Activated naive CD4-positive, alpha-beta T cell treated with anti-CD3 and anti-CD28 coated beads, Interleukin-2, amount 10 ng/mL, durations not matched to agents 7 days and 5 days (primary cell): Measurements from ENCODE around the gene WNT4.

Experiments
- CTCF ChIA-PET: fragments of 350-600 bp; sonication (Branson Sonifier 250); formaldehyde crosslinking; loops from one replicate; lab custom pipeline; 2021; ENCODE audit warnings: antibody characterized with exemption; lab: Charles Lee
- DNase-seq: peaks from one replicate; pipeline ENCODE4 v3.0.0-alpha.2; 2020
- H3K27ac Mint-ChIP-seq: one replicate; pipeline ENCODE4 v1.8.0; 2021; ENCODE audit warnings: mild to moderate bottlenecking, moderate library complexity, mixed read lengths
- H3K27me3 Mint-ChIP-seq: one replicate; pipeline ENCODE4 v1.8.0; 2021; ENCODE audit warnings: mild to moderate bottlenecking, mixed read lengths
- H3K36me3 Mint-ChIP-seq: one replicate; pipeline ENCODE4 v1.8.0; 2021; ENCODE audit warnings: mixed read lengths
- H3K4me1 Mint-ChIP-seq: one replicate; pipeline ENCODE4 v1.8.0; 2021; ENCODE audit warnings: mixed read lengths
- H3K4me3 Mint-ChIP-seq: one replicate; pipeline ENCODE4 v1.8.0; 2021; ENCODE audit warnings: mild to moderate bottlenecking, moderate library complexity, mixed read lengths
- H3K9me3 Mint-ChIP-seq: one replicate; pipeline ENCODE4 v1.8.0; 2021; ENCODE audit warnings: mixed read lengths

Gene WNT4

GRCh38 chr1:22131062-22131461 is 11.8 kb downstream of the WNT4 start:
- Mint-ChIP-seq H3K27ac (no peak overlapping the region), H3K9me3 (no peaks in the 10 kb centered on the region), H3K4me3 (no peak overlapping the region), H3K4me1 (no peaks in the 10 kb centered on the region), H3K27me3 (peaks cover 21% of the 10 kb centered on the region), H3K36me3 (no peaks in the 10 kb centered on the region)
- CTCF ChIA-PET: interaction anchor here (1.0 to 3.3 kb wide), 9 partner anchors 10 to 288 kb away, joined by 3 to 23 read pairs (median 4); no protein-coding TSS in a partner anchor
- DNase-seq: no peak

GRCh38 chr1:22129501-22130117 is 13.3 kb downstream of the WNT4 start:
- Mint-ChIP-seq H3K9me3 (no peaks in the 10 kb centered on the region), H3K27ac (peak overlapping the region; percentile 33), H3K4me3 (no peak overlapping the region), H3K27me3 (peaks cover 6% of the 10 kb centered on the region), H3K4me1 (no peaks in the 10 kb centered on the region), H3K36me3 (no peaks in the 10 kb centered on the region)
- CTCF ChIA-PET: interaction anchor here (1.1 to 3.3 kb wide), 3 partner anchors 12 to 287 kb away, joined by 3 to 18 read pairs (median 4); no protein-coding TSS in a partner anchor
- no peak for DNase-seq

GRCh38 chr1:22128392-22128791 is 14.5 kb downstream of the WNT4 start:
- Mint-ChIP-seq H3K4me3 (no peak overlapping the region), H3K36me3 (no peaks in the 10 kb centered on the region), H3K27me3 (no peaks in the 10 kb centered on the region), H3K9me3 (no peaks in the 10 kb centered on the region), H3K4me1 (no peaks in the 10 kb centered on the region), H3K27ac (no peak overlapping the region)
- no peak for DNase-seq
- CTCF ChIA-PET: no interaction called here

GRCh38 chr1:22127731-22128130 is 15.2 kb downstream of the WNT4 start:
- H3K4me3 Mint-ChIP-seq: no peak overlapping the region
- no peak overlapping the region for H3K27ac Mint-ChIP-seq
- no peaks in the 10 kb centered on the region for H3K27me3 Mint-ChIP-seq
- no peak for DNase-seq
- no peaks in the 10 kb centered on the region for H3K36me3 Mint-ChIP-seq
- H3K9me3 Mint-ChIP-seq: no peaks in the 10 kb centered on the region
- H3K4me1 Mint-ChIP-seq: no peaks in the 10 kb centered on the region
- CTCF ChIA-PET: interaction anchor here (0.9 kb wide), 1 partner anchor 22 kb away, joined by 3 read pairs; no protein-coding TSS in a partner anchor

GRCh38 chr1:22127248-22127647 is 15.6 kb downstream of the WNT4 start:
- H3K4me3 Mint-ChIP-seq: no peak overlapping the region

GRCh38 chr1:22126531-22126930 is 16.4 kb downstream of the WNT4 start:
- H3K9me3 Mint-ChIP-seq: no peaks in the 10 kb centered on the region

More at GRCh38 chr1:22127248-22127647, 15.6 kb downstream of the WNT4 start:
- H3K4me1 Mint-ChIP-seq: no peaks in the 10 kb centered on the region
- CTCF ChIA-PET: interaction anchor here (0.9 kb wide), 1 partner anchor 22 kb away, joined by 3 read pairs; no protein-coding TSS in a partner anchor
- H3K36me3 Mint-ChIP-seq: no peaks in the 10 kb centered on the region
- H3K27me3 Mint-ChIP-seq: no peaks in the 10 kb centered on the region
- no peaks in the 10 kb centered on the region for H3K9me3 Mint-ChIP-seq
- DNase-seq: no peak
- H3K27ac Mint-ChIP-seq: no peak overlapping the region

GRCh38 chr1:22124592-22125229 is 18.2 kb downstream of the WNT4 start:
- Mint-ChIP-seq H3K4me1 (no peaks in the 10 kb centered on the region), H3K9me3 (no peaks in the 10 kb centered on the region), H3K4me3 (no peak overlapping the region), H3K27me3 (no peaks in the 10 kb centered on the region), H3K36me3 (peaks cover under 1% of the 10 kb centered on the region), H3K27ac (no peak overlapping the region)
- no peak for DNase-seq
- CTCF ChIA-PET: no interaction called here

More at GRCh38 chr1:22126531-22126930, 16.4 kb downstream of the WNT4 start:
- CTCF ChIA-PET: no interaction called here
- H3K27me3 Mint-ChIP-seq: no peaks in the 10 kb centered on the region
- no peaks in the 10 kb centered on the region for H3K36me3 Mint-ChIP-seq
- no peaks in the 10 kb centered on the region for H3K4me1 Mint-ChIP-seq
- no peak overlapping the region for H3K27ac Mint-ChIP-seq
- no peak for DNase-seq
- H3K4me3 Mint-ChIP-seq: no peak overlapping the region

- Mint-ChIP-seq H3K4me1 (peaks cover under 1% of the 10 kb centered on the region), H3K4me3 (no peak overlapping the region), H3K9me3 (no peaks in the 10 kb centered on the region), H3K36me3 (peaks cover 6% of the 10 kb centered on the region), H3K27me3 (no peaks in the 10 kb centered on the region), H3K27ac (no peak overlapping the region)
- DNase-seq: no peak
- CTCF ChIA-PET: interaction anchor here (0.5 kb wide), 1 partner anchor 14 kb away, joined by 3 read pairs; no protein-coding TSS in a partner anchor
Observed at GRCh38 chr1:22123901-22124404, 18.9 kb downstream of the WNT4 start.

- DNase-seq: no peak
- no peaks in the 10 kb centered on the region for H3K27me3 Mint-ChIP-seq
- H3K36me3 Mint-ChIP-seq: peaks cover 9% of the 10 kb centered on the region
- no peaks in the 10 kb centered on the region for H3K9me3 Mint-ChIP-seq
- H3K4me3 Mint-ChIP-seq: no peak overlapping the region
- no peak overlapping the region for H3K27ac Mint-ChIP-seq
- CTCF ChIA-PET: no interaction called here
- peaks cover 2% of the 10 kb centered on the region for H3K4me1 Mint-ChIP-seq
Observed at GRCh38 chr1:22123071-22123390, 19.9 kb downstream of the WNT4 start.

GRCh38 chr1:22122273-22123070 is 20.4 kb downstream of the WNT4 start:
- H3K4me1 Mint-ChIP-seq: peaks cover 2% of the 10 kb centered on the region
- no peak overlapping the region for H3K27ac Mint-ChIP-seq
- no peak overlapping the region for H3K4me3 Mint-ChIP-seq
- no peak for DNase-seq
- CTCF ChIA-PET: no interaction called here
- H3K9me3 Mint-ChIP-seq: no peaks in the 10 kb centered on the region
- peaks cover 12% of the 10 kb centered on the region for H3K36me3 Mint-ChIP-seq
- no peaks in the 10 kb centered on the region for H3K27me3 Mint-ChIP-seq

GRCh38 chr1:22121421-22121911 is 21.4 kb downstream of the WNT4 start:
- Mint-ChIP-seq H3K36me3 (peaks cover 12% of the 10 kb centered on the region), H3K4me3 (no peak overlapping the region), H3K4me1 (peaks cover 2% of the 10 kb centered on the region), H3K9me3 (no peaks in the 10 kb centered on the region), H3K27ac (no peak overlapping the region), H3K27me3 (no peaks in the 10 kb centered on the region)
- CTCF ChIA-PET: interaction anchor here (0.7 kb wide), 1 partner anchor 20 kb away, joined by 4 read pairs; no protein-coding TSS in a partner anchor
- no peak for DNase-seq

GRCh38 chr1:22120469-22120790 is 22.5 kb downstream of the WNT4 start:
- peaks cover 4% of the 10 kb centered on the region for H3K4me1 Mint-ChIP-seq
- peaks cover 12% of the 10 kb centered on the region for H3K36me3 Mint-ChIP-seq
- peak overlapping the region; percentile 68 for H3K27ac Mint-ChIP-seq

GRCh38 chr1:22119626-22120468 is 23.1 kb downstream of the WNT4 start:
- peaks cover 14% of the 10 kb centered on the region for H3K36me3 Mint-ChIP-seq
- H3K4me1 Mint-ChIP-seq: peaks cover 4% of the 10 kb centered on the region
- DNase-seq: no peak
- H3K27ac Mint-ChIP-seq: peak overlapping the region; percentile 25
- CTCF ChIA-PET: no interaction called here
- H3K9me3 Mint-ChIP-seq: no peaks in the 10 kb centered on the region
- H3K27me3 Mint-ChIP-seq: no peaks in the 10 kb centered on the region
- H3K4me3 Mint-ChIP-seq: no peak overlapping the region

More at GRCh38 chr1:22120469-22120790, 22.5 kb downstream of the WNT4 start:
- Mint-ChIP-seq H3K27me3 (no peaks in the 10 kb centered on the region), H3K4me3 (no peak overlapping the region), H3K9me3 (no peaks in the 10 kb centered on the region)
- no peak for DNase-seq
- CTCF ChIA-PET: no interaction called here
